ENCODE measurements around the gene ICA1L. TPM values are rescaled to one million over a fixed set of nuclear protein-coding genes. Genes with fewer than 3 reads are reported as not detected.
"Not testable (repeated sequence)": the region's sequence is repeated elsewhere in the genome, so short reads cannot be mapped to it uniquely, and the experiment has no call there.

ICA1L gene
- total and polyA plus RNA-seq, 5 donors from 2014 or later: 0.74 to 1.9 (median 0.91) TPM

DNA sequence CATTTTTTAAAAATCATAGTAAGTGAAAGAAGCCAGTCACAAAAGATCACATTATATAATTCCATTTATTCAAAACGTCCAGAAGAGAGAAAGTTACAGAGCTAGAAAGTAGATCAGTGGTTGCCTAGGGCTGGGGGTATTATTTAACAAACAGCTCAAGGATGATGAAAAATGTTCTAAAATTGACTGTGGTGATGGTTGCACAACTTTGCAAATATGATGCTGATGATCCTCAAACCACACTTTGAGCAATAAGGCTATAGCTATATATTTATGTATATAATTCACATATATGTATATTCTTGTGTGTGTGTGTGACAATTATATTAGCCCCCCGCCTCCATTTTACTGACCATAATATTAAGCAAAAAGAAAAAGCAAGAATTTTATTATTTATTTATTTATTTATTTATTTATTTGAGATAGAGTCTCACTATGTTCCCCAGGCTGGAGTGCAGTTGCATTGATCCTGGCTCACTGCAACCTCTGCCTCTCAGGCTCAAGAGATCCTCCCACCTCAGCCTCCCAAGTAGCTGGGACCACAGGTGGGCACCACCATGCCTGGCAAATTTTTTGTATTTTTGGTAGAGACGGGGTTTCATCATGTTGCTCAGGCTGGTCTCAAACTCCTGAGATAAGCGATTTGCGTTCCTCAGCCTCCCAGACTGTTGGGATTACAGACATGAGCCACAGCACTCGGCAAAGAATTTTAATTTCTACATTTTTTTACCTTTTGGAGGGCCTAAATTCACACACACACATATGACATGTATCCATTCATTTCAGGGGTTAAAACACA lies 38.0 kb upstream of the ICA1L start:
- Mint-ChIP-seq H3K27me3 (no peaks in the 10 kb centered on the region), H3K4me3 (peak overlapping the region in 3 of 4 donors; percentile 22 to 90 (median 70)), H3K36me3 (peaks cover 13% of the 10 kb centered on the region), H3K9me3 (no peaks in the 10 kb centered on the region), H3K4me1 (peaks cover 13 to 48% (median 34%) of the 10 kb centered on the region in 4 donors), H3K27ac (peak overlapping the region in 1 of 3 donors; percentile 6)
- H3K27ac ChIP-seq (ENCODE audit: insufficient read depth, low read length, poor library complexity, severe bottlenecking): no peak overlapping the region
- peaks cover 16% of the 10 kb centered on the region for H3K4me1 ChIP-seq (ENCODE audit: control insufficient read depth, insufficient read depth, low read length, poor library complexity, severe bottlenecking)
- no peak for DNase-seq
- no peak overlapping the region for H3K4me3 ChIP-seq (ENCODE audit: low read depth, low read length)
- no peaks in the 10 kb centered on the region for H3K9me3 ChIP-seq (ENCODE audit: control insufficient read depth in 2 of 2, low read length in 2 of 2)
- peaks cover 11% of the 10 kb centered on the region for H3K36me3 ChIP-seq (ENCODE audit: control insufficient read depth, insufficient read depth, low read length)
- no peaks in the 10 kb centered on the region for H3K27me3 ChIP-seq (ENCODE audit: control insufficient read depth, insufficient read depth, low read length)
- no peak for ATAC-seq (ENCODE audit: low read depth in 2 of 2)

DNA sequence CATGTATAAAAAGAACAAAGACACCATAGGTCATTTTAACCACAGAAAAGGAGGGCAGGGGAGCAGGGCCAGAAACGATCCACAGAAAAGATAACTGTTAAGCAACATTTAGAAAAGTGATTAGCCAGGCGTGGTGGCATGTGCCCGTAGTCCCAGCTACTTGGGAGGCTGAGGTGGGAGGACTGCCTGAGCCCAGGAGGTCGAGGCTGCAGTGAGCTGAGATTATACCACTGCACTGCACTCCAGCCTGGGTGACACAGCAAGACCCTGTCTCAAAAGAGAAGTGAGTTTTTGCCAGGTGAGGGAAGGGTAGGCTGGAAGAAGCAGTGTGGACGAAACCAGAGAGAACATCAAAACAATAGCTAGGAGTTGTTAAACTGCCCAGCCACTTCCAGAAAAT lies 36.6 kb upstream of the ICA1L start:
- peaks cover 22% of the 10 kb centered on the region for H3K36me3 Mint-ChIP-seq
- H3K27me3 Mint-ChIP-seq: no peaks in the 10 kb centered on the region
- peaks cover 11% of the 10 kb centered on the region for H3K36me3 ChIP-seq (ENCODE audit: control insufficient read depth, insufficient read depth, low read length)
- H3K27ac ChIP-seq (ENCODE audit: insufficient read depth, low read length, poor library complexity, severe bottlenecking): no peak overlapping the region
- no peak overlapping the region for H3K4me3 ChIP-seq (ENCODE audit: low read depth, low read length)
- H3K4me1 ChIP-seq (ENCODE audit: control insufficient read depth, insufficient read depth, low read length, poor library complexity, severe bottlenecking): peaks cover 14% of the 10 kb centered on the region
- DNase-seq (no peak), ATAC-seq (ENCODE audit: low read depth in 2 of 2) (no peak)
- peak overlapping the region in 1 of 4 donors; percentile 76 for H3K4me3 Mint-ChIP-seq
- H3K9me3 ChIP-seq (ENCODE audit: control insufficient read depth in 2 of 2, low read length in 2 of 2): no peaks in the 10 kb centered on the region
- no peaks in the 10 kb centered on the region for H3K27me3 ChIP-seq (ENCODE audit: control insufficient read depth, insufficient read depth, low read length)
- H3K9me3 Mint-ChIP-seq: no peaks in the 10 kb centered on the region
- H3K4me1 Mint-ChIP-seq: peaks cover 21 to 52% (median 39%) of the 10 kb centered on the region in 4 donors
- H3K27ac Mint-ChIP-seq: peak overlapping the region in 1 of 3 donors; percentile 48

DNA sequence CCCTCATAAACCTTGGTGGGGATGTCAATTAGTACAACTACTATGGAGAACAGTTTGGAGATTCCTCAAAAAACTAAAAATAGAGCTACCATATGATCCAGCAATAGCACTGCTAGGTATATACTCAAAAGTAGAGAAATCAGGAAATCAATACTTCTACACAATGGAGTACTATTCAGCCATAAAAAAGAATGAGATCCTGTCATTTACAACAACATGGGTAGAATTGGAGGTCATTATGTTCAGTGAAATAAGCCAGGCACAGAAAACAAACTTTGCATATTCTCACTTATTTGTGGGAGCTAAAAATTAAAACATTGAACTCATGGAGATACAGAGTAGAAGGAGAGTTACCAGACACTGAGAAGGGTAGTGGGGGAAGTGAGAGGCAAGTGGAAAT lies 33.9 kb upstream of the ICA1L start:
- H3K4me3 Mint-ChIP-seq; H3K4me3 ChIP-seq (ENCODE audit: low read depth, low read length); H3K27ac Mint-ChIP-seq; H3K27me3 Mint-ChIP-seq; H3K4me1 ChIP-seq (ENCODE audit: control insufficient read depth, insufficient read depth, low read length, poor library complexity, severe bottlenecking); H3K27ac ChIP-seq (ENCODE audit: insufficient read depth, low read length, poor library complexity, severe bottlenecking); H3K9me3 Mint-ChIP-seq; H3K27me3 ChIP-seq (ENCODE audit: control insufficient read depth, insufficient read depth, low read length); ATAC-seq (ENCODE audit: low read depth in 2 of 2); DNase-seq; H3K9me3 ChIP-seq (ENCODE audit: control insufficient read depth in 2 of 2, low read length in 2 of 2): not testable (repeated sequence)
- H3K36me3 ChIP-seq (ENCODE audit: control insufficient read depth, insufficient read depth, low read length): peaks cover 14% of the 10 kb centered on the region
- H3K4me1 Mint-ChIP-seq: peaks cover 22 to 37% (median 32%) of the 10 kb centered on the region in 4 donors
- peaks cover 29% of the 10 kb centered on the region for H3K36me3 Mint-ChIP-seq

DNA sequence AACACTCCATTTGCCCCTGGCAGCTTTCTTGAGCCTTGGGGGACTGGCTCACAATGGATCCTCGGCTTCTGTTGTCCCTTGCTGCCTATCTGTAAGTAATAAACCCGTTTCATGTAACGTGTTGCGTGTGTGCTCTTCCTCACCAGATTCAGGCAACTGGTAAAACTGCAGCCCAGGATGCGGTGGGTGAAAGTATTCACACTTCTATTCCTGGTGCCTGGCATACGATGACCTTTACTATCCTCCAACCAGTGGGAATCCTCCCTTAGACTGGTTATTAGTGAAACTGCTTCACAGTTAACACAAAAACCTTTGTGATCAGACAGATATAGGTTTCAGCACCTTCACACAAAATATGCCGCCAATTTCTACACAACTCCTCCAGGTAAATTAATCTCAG lies 13.6 kb upstream of the ICA1L start:
- Mint-ChIP-seq H3K4me1 (no peaks in the 10 kb centered on the region), H3K4me3 (no peak overlapping the region), H3K36me3 (peaks cover 33% of the 10 kb centered on the region), H3K27ac (peak overlapping the region in 1 of 3 donors; percentile 56), H3K27me3 (no peaks in the 10 kb centered on the region), H3K9me3 (no peaks in the 10 kb centered on the region)
- no peaks in the 10 kb centered on the region for H3K27me3 ChIP-seq (ENCODE audit: control insufficient read depth, insufficient read depth, low read length)
- peaks cover 14% of the 10 kb centered on the region for H3K36me3 ChIP-seq (ENCODE audit: control insufficient read depth, insufficient read depth, low read length)
- no peak for DNase-seq
- no peak overlapping the region for H3K4me3 ChIP-seq (ENCODE audit: low read depth, low read length)
- H3K27ac ChIP-seq (ENCODE audit: insufficient read depth, low read length, poor library complexity, severe bottlenecking): no peak overlapping the region
- no peaks in the 10 kb centered on the region for H3K9me3 ChIP-seq (ENCODE audit: control insufficient read depth in 2 of 2, low read length in 2 of 2)
- no peak for ATAC-seq (ENCODE audit: low read depth in 2 of 2)
- H3K4me1 ChIP-seq (ENCODE audit: control insufficient read depth, insufficient read depth, low read length, poor library complexity, severe bottlenecking): no peaks in the 10 kb centered on the region

DNA sequence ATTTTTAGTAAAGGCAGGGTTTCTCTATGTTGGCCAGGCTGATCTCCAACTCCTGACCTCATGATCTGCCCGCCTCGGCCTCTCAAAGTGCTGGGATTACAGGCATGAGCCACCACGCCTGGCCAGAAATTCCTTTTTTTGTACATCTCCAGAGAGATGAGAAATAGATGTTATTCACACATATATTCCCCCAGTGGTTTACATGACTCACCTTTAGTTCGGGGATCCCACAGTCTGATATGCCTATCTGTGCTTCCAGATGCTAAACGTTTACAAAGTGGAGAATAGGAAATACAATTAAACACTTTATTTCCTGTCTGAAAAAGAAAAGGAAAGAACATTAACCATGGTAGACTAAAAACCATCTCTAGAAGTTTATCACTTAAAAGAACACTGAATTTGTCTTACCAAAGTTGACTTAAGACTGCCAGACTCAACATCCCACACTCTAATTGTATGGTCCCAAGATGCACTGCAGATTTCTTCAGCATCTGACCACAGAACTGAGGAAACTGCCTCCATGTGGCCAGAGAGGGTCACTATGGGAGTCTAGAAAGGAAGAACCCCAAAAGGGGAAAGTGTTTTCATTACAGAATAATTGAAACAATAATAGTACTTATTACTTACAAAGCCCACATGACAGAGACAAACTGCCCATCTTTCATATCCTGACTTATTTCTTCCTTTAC lies 12.6 kb upstream of the ICA1L start:
- peak overlapping the region in 1 of 3 donors; percentile 20 for H3K27ac Mint-ChIP-seq
- H3K27me3 Mint-ChIP-seq: no peaks in the 10 kb centered on the region

DNA sequence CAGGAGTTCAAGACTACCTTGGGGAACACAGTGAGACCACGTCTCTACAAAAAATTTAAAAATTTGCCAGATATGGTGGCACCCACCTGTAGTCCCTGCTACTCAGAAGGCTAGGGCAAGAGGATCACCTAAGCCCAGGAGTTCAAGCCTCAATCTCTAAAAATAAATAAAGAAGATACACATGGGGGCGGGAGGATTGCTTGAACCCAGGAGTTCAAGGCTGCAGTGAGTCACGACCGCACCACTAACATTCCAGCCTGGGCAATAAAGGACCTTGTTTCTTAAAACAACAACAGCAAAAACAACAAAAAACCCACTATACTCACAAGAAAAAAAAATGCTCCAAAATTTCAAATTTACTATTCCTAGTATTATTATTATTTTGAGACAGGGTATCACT lies 10.0 kb upstream of the ICA1L start:
- no peak overlapping the region for H3K4me3 Mint-ChIP-seq
- H3K9me3 ChIP-seq (ENCODE audit: control insufficient read depth in 2 of 2, low read length in 2 of 2): no peaks in the 10 kb centered on the region
- peaks cover 11% of the 10 kb centered on the region for H3K36me3 ChIP-seq (ENCODE audit: control insufficient read depth, insufficient read depth, low read length)
- no peaks in the 10 kb centered on the region for H3K27me3 ChIP-seq (ENCODE audit: control insufficient read depth, insufficient read depth, low read length)
- H3K27me3 Mint-ChIP-seq: no peaks in the 10 kb centered on the region
- ATAC-seq (ENCODE audit: low read depth in 2 of 2) (no peak), DNase-seq (no peak)
- H3K27ac ChIP-seq (ENCODE audit: insufficient read depth, low read length, poor library complexity, severe bottlenecking): no peak overlapping the region
- no peak overlapping the region for H3K4me3 ChIP-seq (ENCODE audit: low read depth, low read length)
- no peaks in the 10 kb centered on the region for H3K4me1 Mint-ChIP-seq
- H3K36me3 Mint-ChIP-seq: peaks cover 19% of the 10 kb centered on the region
- no peaks in the 10 kb centered on the region for H3K4me1 ChIP-seq (ENCODE audit: control insufficient read depth, insufficient read depth, low read length, poor library complexity, severe bottlenecking)
- H3K27ac Mint-ChIP-seq: no peak overlapping the region
- H3K9me3 Mint-ChIP-seq: no peaks in the 10 kb centered on the region

More for the DNA sequence above, 12.6 kb upstream of the ICA1L start:
- Mint-ChIP-seq H3K9me3 (no peaks in the 10 kb centered on the region), H3K4me3 (no peak overlapping the region), H3K4me1 (no peaks in the 10 kb centered on the region), H3K36me3 (peaks cover 30% of the 10 kb centered on the region)
- H3K9me3 ChIP-seq (ENCODE audit: control insufficient read depth in 2 of 2, low read length in 2 of 2): no peaks in the 10 kb centered on the region
- no peak overlapping the region for H3K27ac ChIP-seq (ENCODE audit: insufficient read depth, low read length, poor library complexity, severe bottlenecking)
- no peak for DNase-seq
- H3K4me3 ChIP-seq (ENCODE audit: low read depth, low read length): no peak overlapping the region
- no peaks in the 10 kb centered on the region for H3K4me1 ChIP-seq (ENCODE audit: control insufficient read depth, insufficient read depth, low read length, poor library complexity, severe bottlenecking)
- no peaks in the 10 kb centered on the region for H3K27me3 ChIP-seq (ENCODE audit: control insufficient read depth, insufficient read depth, low read length)
- ATAC-seq (ENCODE audit: low read depth in 2 of 2): no peak
- peaks cover 11% of the 10 kb centered on the region for H3K36me3 ChIP-seq (ENCODE audit: control insufficient read depth, insufficient read depth, low read length)

DNA sequence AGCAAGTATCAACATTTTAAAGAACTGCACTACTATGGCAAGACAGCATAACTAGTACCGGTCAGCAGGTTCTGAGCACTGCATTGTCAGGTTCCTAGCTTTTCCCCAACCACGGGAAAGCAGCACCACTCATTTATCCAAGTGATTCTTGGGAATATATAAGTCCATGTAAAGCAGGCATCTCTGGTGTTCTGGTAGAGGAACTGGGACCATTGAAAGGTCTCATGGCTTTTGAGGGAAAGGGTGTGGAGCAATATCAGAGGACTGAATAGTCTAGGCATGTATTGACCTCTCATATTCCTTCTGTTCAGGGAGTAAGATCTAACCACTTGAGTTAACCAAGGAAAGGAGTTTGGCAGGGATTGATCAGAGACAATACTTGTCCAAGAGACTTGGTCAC lies 6.1 kb upstream of the ICA1L start:
- Histone ChIP-seq H3K9me3 (ENCODE audit: control insufficient read depth in 2 of 2, low read length in 2 of 2) (no peaks in the 10 kb centered on the region), H3K4me3 (ENCODE audit: low read depth, low read length) (no peak overlapping the region), H3K36me3 (ENCODE audit: control insufficient read depth, insufficient read depth, low read length) (peaks cover 2% of the 10 kb centered on the region), H3K27me3 (ENCODE audit: control insufficient read depth, insufficient read depth, low read length) (no peaks in the 10 kb centered on the region), H3K27ac (ENCODE audit: insufficient read depth, low read length, poor library complexity, severe bottlenecking) (no peak overlapping the region), H3K4me1 (ENCODE audit: control insufficient read depth, insufficient read depth, low read length, poor library complexity, severe bottlenecking) (no peaks in the 10 kb centered on the region)
- H3K27ac Mint-ChIP-seq: no peak overlapping the region
- no peaks in the 10 kb centered on the region for H3K27me3 Mint-ChIP-seq
- H3K4me3 Mint-ChIP-seq: no peak overlapping the region
- H3K4me1 Mint-ChIP-seq: no peaks in the 10 kb centered on the region
- H3K36me3 Mint-ChIP-seq: peaks cover 4% of the 10 kb centered on the region
- no peaks in the 10 kb centered on the region for H3K9me3 Mint-ChIP-seq
- ATAC-seq (ENCODE audit: low read depth in 2 of 2) (no peak), DNase-seq (no peak)
